ENCODE data around the gene SBF2.

SBF2 gene

DNA sequence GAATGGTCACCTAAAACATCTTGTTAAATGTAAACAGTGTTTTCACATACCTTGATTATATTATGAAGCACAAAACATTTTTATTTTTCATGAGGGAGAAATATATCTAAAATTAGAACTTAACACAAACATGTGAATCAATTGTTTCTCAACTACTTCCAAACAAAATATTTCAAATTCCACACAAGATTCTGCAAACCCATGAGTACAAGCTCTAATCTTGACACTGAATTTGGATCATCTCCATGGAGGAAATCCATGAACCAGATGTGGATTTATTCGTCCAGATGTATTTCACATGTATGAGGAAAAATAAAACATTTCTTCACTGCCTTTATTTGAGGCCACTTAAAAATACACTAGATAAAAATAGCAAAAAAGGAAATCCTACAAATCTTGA lies 184.2 kb downstream of the SBF2 start:
- H3K27me3 ChIP-seq (ENCODE audit: insufficient read depth, poor library complexity, severe bottlenecking) = no peaks in the 10 kb centered on the region
- DNase-seq (ENCODE audit: low read depth in 1 of 2, low spot score in 1 of 2) = no peak
- no peak overlapping the region for H3K4me3 ChIP-seq (replicated peaks; ENCODE audit: insufficient read depth, low read length)
- TF ChIP-seq, protein P1, sequence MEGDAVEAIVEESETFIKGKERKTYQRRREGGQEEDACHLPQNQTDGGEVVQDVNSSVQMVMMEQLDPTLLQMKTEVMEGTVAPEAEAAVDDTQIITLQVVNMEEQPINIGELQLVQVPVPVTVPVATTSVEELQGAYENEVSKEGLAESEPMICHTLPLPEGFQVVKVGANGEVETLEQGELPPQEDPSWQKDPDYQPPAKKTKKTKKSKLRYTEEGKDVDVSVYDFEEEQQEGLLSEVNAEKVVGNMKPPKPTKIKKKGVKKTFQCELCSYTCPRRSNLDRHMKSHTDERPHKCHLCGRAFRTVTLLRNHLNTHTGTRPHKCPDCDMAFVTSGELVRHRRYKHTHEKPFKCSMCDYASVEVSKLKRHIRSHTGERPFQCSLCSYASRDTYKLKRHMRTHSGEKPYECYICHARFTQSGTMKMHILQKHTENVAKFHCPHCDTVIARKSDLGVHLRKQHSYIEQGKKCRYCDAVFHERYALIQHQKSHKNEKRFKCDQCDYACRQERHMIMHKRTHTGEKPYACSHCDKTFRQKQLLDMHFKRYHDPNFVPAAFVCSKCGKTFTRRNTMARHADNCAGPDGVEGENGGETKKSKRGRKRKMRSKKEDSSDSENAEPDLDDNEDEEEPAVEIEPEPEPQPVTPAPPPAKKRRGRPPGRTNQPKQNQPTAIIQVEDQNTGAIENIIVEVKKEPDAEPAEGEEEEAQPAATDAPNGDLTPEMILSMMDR (IDR thresholded peaks at IDR 0.05; ENCODE audit: insufficient read depth, low read length) = no peak
- no peak for TF ChIP-seq GABPA (IDR thresholded peaks at IDR 0.05; ENCODE audit: low read depth)
- no peak for TF ChIP-seq SPI1 (IDR thresholded peaks at IDR 0.05; ENCODE audit: borderline replicate concordance, low read depth)
- TF ChIP-seq POLR2AphosphoS5 (IDR thresholded peaks at IDR 0.05; ENCODE audit: low read depth) = no peak
- TF ChIP-seq, protein P2, sequence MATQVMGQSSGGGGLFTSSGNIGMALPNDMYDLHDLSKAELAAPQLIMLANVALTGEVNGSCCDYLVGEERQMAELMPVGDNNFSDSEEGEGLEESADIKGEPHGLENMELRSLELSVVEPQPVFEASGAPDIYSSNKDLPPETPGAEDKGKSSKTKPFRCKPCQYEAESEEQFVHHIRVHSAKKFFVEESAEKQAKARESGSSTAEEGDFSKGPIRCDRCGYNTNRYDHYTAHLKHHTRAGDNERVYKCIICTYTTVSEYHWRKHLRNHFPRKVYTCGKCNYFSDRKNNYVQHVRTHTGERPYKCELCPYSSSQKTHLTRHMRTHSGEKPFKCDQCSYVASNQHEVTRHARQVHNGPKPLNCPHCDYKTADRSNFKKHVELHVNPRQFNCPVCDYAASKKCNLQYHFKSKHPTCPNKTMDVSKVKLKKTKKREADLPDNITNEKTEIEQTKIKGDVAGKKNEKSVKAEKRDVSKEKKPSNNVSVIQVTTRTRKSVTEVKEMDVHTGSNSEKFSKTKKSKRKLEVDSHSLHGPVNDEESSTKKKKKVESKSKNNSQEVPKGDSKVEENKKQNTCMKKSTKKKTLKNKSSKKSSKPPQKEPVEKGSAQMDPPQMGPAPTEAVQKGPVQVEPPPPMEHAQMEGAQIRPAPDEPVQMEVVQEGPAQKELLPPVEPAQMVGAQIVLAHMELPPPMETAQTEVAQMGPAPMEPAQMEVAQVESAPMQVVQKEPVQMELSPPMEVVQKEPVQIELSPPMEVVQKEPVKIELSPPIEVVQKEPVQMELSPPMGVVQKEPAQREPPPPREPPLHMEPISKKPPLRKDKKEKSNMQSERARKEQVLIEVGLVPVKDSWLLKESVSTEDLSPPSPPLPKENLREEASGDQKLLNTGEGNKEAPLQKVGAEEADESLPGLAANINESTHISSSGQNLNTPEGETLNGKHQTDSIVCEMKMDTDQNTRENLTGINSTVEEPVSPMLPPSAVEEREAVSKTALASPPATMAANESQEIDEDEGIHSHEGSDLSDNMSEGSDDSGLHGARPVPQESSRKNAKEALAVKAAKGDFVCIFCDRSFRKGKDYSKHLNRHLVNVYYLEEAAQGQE (IDR thresholded peaks at IDR 0.05; ENCODE audit: insufficient replicate concordance, low read depth) = no peak
- no peak overlapping the region for H3K27ac ChIP-seq (replicated peaks)

DNA sequence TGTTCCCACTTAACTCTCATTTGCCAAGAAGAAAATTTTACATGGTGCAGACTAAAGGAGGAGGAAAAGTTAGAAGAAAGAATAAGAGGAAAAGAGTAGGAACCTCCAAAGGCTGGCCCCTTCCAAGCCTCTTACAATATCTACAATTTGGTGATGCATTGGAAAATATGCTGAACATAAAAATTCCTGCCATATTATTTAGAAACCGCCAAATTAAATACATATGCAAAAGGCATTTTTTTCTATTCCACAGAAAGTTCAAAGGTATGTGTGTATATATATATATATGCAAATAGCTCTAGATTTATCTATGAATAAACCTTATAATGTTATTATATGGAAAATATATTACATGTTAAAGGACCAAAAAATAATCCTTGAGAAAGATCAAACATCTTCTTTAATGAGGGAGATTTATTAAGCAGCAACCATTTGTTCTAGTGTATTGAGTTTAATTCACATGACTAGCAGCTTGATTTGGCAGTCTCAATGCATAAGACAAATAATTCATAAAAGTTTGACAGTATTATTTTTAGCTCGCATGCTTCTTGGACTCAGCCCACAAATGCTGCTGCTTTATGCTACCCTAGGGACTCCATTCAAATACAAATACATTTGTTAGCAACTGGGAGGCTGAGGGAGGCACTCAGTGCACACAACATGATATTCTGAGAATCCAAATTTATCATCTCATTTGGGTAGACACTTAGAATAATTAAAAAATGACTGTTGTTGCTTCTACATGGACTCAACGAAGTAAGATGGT lies 184.9 kb downstream of the SBF2 start:
- Histone ChIP-seq H3K27ac (replicated peaks) (no peak overlapping the region), H3K27me3 (ENCODE audit: insufficient read depth, poor library complexity, severe bottlenecking) (no peaks in the 10 kb centered on the region), H3K4me3 (replicated peaks; ENCODE audit: insufficient read depth, low read length) (no peak overlapping the region)
- no peak for DNase-seq (ENCODE audit: low read depth in 1 of 2, low spot score in 1 of 2)
- no peak for TF ChIP-seq GABPA (IDR thresholded peaks at IDR 0.05; ENCODE audit: low read depth)
- TF ChIP-seq, protein P2 (IDR thresholded peaks at IDR 0.05; ENCODE audit: insufficient replicate concordance, low read depth) = no peak
- TF ChIP-seq, protein P1 (IDR thresholded peaks at IDR 0.05; ENCODE audit: insufficient read depth, low read length) = no peak
- TF ChIP-seq POLR2AphosphoS5 (IDR thresholded peaks at IDR 0.05; ENCODE audit: low read depth) = no peak
- no peak for TF ChIP-seq SPI1 (IDR thresholded peaks at IDR 0.05; ENCODE audit: borderline replicate concordance, low read depth)

DNA sequence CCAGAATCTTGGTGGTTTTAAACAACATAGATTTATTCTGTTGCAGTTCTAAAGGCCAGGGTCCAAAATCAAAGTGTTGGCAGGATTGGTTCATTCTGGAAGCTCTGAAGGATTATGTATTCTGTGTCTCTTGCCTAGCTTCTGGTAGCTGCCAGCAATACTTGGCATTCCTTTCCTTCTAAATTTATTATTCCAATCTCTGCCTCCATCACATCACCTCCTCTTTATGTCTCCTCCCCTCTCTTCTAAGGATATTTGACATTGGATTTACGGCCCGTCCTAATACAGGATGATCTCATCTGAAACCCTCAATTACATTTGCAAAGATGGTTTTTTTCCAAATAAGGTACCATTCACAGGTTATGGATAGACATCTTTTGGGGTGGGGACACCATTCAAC lies 186.5 kb downstream of the SBF2 start:
- DNase-seq (ENCODE audit: low read depth in 1 of 2, low spot score in 1 of 2) = no peak
- no peak overlapping the region for H3K27ac ChIP-seq (replicated peaks)
- TF ChIP-seq, protein P1 (IDR thresholded peaks at IDR 0.05; ENCODE audit: insufficient read depth, low read length) = no peak
- TF ChIP-seq SPI1 (IDR thresholded peaks at IDR 0.05; ENCODE audit: borderline replicate concordance, low read depth) (no peak), POLR2AphosphoS5 (IDR thresholded peaks at IDR 0.05; ENCODE audit: low read depth) (no peak), GABPA (IDR thresholded peaks at IDR 0.05; ENCODE audit: low read depth) (no peak)
- TF ChIP-seq, protein P2 (IDR thresholded peaks at IDR 0.05; ENCODE audit: insufficient replicate concordance, low read depth) = no peak
- H3K4me3 ChIP-seq (replicated peaks; ENCODE audit: insufficient read depth, low read length) = no peak overlapping the region
- H3K27me3 ChIP-seq (ENCODE audit: insufficient read depth, poor library complexity, severe bottlenecking) = no peaks in the 10 kb centered on the region
